Spinal cord (tissue), 10 donors: Measurements from ENCODE around the gene FOXL1. TPM values are rescaled to one million over a fixed set of nuclear protein-coding genes. Genes with fewer than 3 reads are reported as not detected.

ENCODE experiments used
- DNase-seq, 6 donors: peaks; one replicate each; pipeline versions ENCODE4 v3.0.0 to v3.0.0-alpha.2; 2013 to 2015; ENCODE audit warnings: low spot score in 6 of 6, low read depth in 4 of 6
- H3K27ac ChIP-seq: one replicate; pipeline ENCODE4 v1.5.1; 2013; ENCODE audit warnings: low read depth, low read length, control low read depth
- H3K27me3 ChIP-seq: one replicate; pipeline ENCODE4 v1.6.1; 2013; ENCODE audit warnings: low read length; ENCODE audit not compliant: control insufficient read depth, insufficient read depth
- H3K36me3 ChIP-seq: one replicate; pipeline ENCODE4 v1.6.1; 2013; ENCODE audit warnings: low read length; ENCODE audit not compliant: control insufficient read depth, insufficient read depth
- H3K4me1 ChIP-seq: one replicate; pipeline ENCODE4 v1.6.1; 2013; ENCODE audit warnings: low read length; ENCODE audit not compliant: control insufficient read depth, insufficient read depth
- H3K4me3 ChIP-seq: one replicate; pipeline ENCODE4 v1.5.1; 2013; ENCODE audit warnings: low read depth, low read length, control low read depth
- H3K9me3 ChIP-seq: one replicate; pipeline ENCODE4 v1.6.1; 2013; ENCODE audit warnings: low read length; ENCODE audit not compliant: control insufficient read depth, insufficient read depth
- WGBS: methylation state at CpG from one replicate; pipeline ENCODE4 v1.1.5; 2013; ENCODE audit warnings: missing lambda C conversion rate; ENCODE audit not compliant: insufficient coverage; 5-methylcytosine and 5-hydroxymethylcytosine counted together
- polyA plus RNA-seq, 2 donors: library from polyadenylated mRNA; unstranded; fragments of 120-200 nt; gene quantifications; one replicate each; pipeline ENCODE4 v1.2.1, GENCODE V29; 2013; ENCODE audit not compliant: insufficient read length in 2 of 2
- total RNA-seq, 2 donors: library from RNA; depleted of rRNA in 1 of 2; stranded (reverse); fragments of 120-200 nt in 1 of 2; fragments of >200 nt in 1 of 2; gene quantifications; one replicate each; pipeline versions ENCODE4 v1.2.3 to v1.2.4, GENCODE V29; 2013 to 2014
- donor health status: healthy.

The FOXL1 gene
- total and polyA plus RNA-seq, 4 donors = 2.2 to 8.9 (median 3.5) TPM

GRCh38 chr16:86557587-86557986 lies 20.8 kb upstream of the FOXL1 start:
- Histone ChIP-seq H3K4me1 (peaks cover 25% of the 10 kb centered on the region), H3K27me3 (peaks cover 7% of the 10 kb centered on the region), H3K4me3 (no peak overlapping the region), H3K27ac (no peak overlapping the region), H3K36me3 (peaks cover 6% of the 10 kb centered on the region), H3K9me3 (no peaks in the 10 kb centered on the region)
- DNase-seq = no peak
- 100% methylated on average over 1 of the region's 4 CpGs for WGBS

GRCh38 chr16:86558355-86559193 lies 19.8 kb upstream of the FOXL1 start:
- no peak overlapping the region for H3K4me3 ChIP-seq
- 74% methylated on average over 23 of the region's 28 CpGs for WGBS

GRCh38 chr16:86559802-86560305 lies 18.5 kb upstream of the FOXL1 start:
- Histone ChIP-seq H3K27ac (no peak overlapping the region), H3K36me3 (no peaks in the 10 kb centered on the region), H3K9me3 (no peaks in the 10 kb centered on the region), H3K4me1 (peaks cover 24% of the 10 kb centered on the region), H3K27me3 (peaks cover 23% of the 10 kb centered on the region), H3K4me3 (no peak overlapping the region)
- DNase-seq = no peak
- 87% methylated on average over 9 of the region's 9 CpGs for WGBS

More at GRCh38 chr16:86558355-86559193, 19.8 kb upstream of the FOXL1 start:
- Histone ChIP-seq H3K9me3 (no peaks in the 10 kb centered on the region), H3K36me3 (peaks cover 1% of the 10 kb centered on the region), H3K4me1 (peaks cover 27% of the 10 kb centered on the region), H3K27ac (no peak overlapping the region), H3K27me3 (peaks cover 12% of the 10 kb centered on the region)
- no peak for DNase-seq

GRCh38 chr16:86562356-86562755 lies 16.0 kb upstream of the FOXL1 start:
- Histone ChIP-seq H3K4me3 (no peak overlapping the region), H3K27me3 (peaks cover 46% of the 10 kb centered on the region), H3K4me1 (peaks cover 15% of the 10 kb centered on the region), H3K27ac (no peak overlapping the region), H3K36me3 (no peaks in the 10 kb centered on the region), H3K9me3 (no peaks in the 10 kb centered on the region)
- 100% methylated on average over 3 of the region's 6 CpGs for WGBS
- DNase-seq = no peak

DNA sequence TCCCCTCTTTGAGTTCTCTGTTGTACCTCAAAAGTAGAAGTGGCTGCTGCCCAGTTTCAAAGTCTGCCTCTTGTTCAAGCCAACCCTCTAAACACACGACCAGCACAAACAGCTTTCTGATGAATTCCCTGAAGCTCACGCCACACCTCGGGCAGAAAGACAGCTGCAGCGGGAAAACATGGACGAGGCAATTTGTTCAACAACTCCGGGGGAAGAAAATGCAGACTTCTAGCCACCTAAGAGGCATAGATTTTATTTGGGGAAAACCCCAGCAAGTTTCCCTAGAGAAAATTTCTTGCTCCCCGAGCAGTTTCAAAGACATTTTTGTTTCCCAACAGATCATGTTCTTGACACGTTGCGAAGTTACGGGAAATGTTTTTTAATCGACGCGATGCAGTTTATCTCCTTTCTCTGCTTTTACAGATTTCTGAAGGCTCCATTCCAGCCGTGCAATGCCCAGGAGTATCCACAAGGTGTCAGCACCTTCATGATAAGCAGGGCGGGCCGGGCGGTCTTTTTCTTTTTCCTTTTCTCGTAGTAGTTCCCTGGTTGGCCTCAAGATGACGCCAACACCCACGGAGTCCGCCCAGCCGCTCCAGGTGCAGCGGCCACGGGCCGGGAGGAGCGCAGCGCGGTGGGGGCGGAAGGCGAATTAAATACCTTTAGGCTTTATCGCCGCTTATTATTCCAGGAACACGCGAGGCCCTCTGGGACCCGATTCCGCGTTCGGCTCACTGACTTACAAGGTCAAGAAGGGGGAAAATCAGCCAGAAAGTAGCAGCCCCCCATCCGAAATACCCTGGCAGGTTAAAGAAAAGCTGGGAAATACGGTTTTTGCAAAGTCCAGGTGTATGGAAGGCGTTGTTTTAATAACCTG lies 14.6 kb upstream of the FOXL1 start:
- under 1% methylated on average over 39 of the region's 41 CpGs for WGBS
- peak in 5 of 6 donors; percentile 78 to 96 (median 90) for DNase-seq
- H3K27ac ChIP-seq = peak overlapping the region; percentile 77
- peaks cover 19% of the 10 kb centered on the region for H3K4me1 ChIP-seq
- no peaks in the 10 kb centered on the region for H3K9me3 ChIP-seq
- peaks cover 55% of the 10 kb centered on the region for H3K27me3 ChIP-seq
- H3K4me3 ChIP-seq = peak overlapping the region; percentile 48
- no peaks in the 10 kb centered on the region for H3K36me3 ChIP-seq

DNA sequence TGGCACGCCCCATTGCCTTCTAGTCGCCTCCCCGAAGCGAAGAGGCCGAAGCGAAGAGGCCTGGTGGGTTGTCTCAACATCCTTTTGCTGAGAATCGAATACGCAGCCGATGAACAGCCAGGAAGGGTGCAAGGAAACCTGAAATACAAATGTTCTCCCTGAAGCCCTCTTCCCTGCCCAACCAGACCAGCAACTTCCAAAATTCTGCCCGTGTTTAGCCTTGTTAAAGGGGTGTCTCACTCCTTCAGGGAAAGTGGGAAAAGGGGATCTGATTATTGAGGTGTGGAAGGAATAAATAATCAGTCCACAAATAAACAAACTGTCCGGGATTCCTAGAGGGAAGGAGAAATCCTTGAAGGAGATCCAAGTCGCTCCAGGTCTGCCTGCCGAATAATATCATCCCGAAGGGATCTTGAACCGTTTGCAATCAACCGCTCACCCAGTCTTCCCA lies 13.1 kb upstream of the FOXL1 start:
- Histone ChIP-seq H3K4me1 (peaks cover 19% of the 10 kb centered on the region), H3K27me3 (peaks cover 68% of the 10 kb centered on the region), H3K4me3 (peak overlapping the region; percentile 48), H3K36me3 (no peaks in the 10 kb centered on the region), H3K27ac (peak overlapping the region; percentile 77), H3K9me3 (no peaks in the 10 kb centered on the region)
- 11% methylated on average over 10 of the region's 16 CpGs for WGBS
- peak in 1 of 6 donors; percentile 20 for DNase-seq

GRCh38 chr16:86565644-86566511 lies 12.5 kb upstream of the FOXL1 start:
- H3K27ac ChIP-seq = peak overlapping the region; percentile 77
- under 1% methylated on average over 36 of the region's 53 CpGs for WGBS
- H3K9me3 ChIP-seq = no peaks in the 10 kb centered on the region
- peak overlapping the region; percentile 48 for H3K4me3 ChIP-seq
- H3K4me1 ChIP-seq = peaks cover 19% of the 10 kb centered on the region
- peaks cover 73% of the 10 kb centered on the region for H3K27me3 ChIP-seq
- DNase-seq = peak in 1 of 6 donors; percentile 32
- H3K36me3 ChIP-seq = no peaks in the 10 kb centered on the region

- H3K4me3 ChIP-seq = peak within 1 kb of the TSS; percentile 53
- under 1% methylated on average over 30 of the region's 30 CpGs for WGBS
- H3K27me3 ChIP-seq = peaks cover 75% of the 10 kb centered on the region
- no peaks in the 10 kb centered on the region for H3K9me3 ChIP-seq
- H3K4me1 ChIP-seq = peaks cover 19% of the 10 kb centered on the region
- peak within 1 kb of the TSS; percentile 80 for H3K27ac ChIP-seq
- DNase-seq = peak in 3 of 6 donors; percentile 54 to 92 (median 85)
- no peaks in the 10 kb centered on the region for H3K36me3 ChIP-seq
These were observed 11.8 kb upstream of the FOXL1 start, which contains the start of gene FOXC2 for GRCh38 chr16:86566601-86566965. Gene FOXC2 (plus strand): TSS chr16:86566829. CDS start chr16:86567336, 507 bp downstream.
